Measurements from ENCODE around the gene PLEKHM3.

GRCh38 chr2:207844648-207845047 is 180.7 kb downstream of the PLEKHM3 start:
- no peak for TF ChIP-seq NFRKB (IDR thresholded peaks at IDR 0.05)
- TF ChIP-seq CTBP1 (IDR thresholded peaks at IDR 0.05; ENCODE audit: borderline replicate concordance): no peak
- no peak for TF ChIP-seq SUZ12 (IDR thresholded peaks at IDR 0.05)
- no peak for TF ChIP-seq FOXK2 (IDR thresholded peaks at IDR 0.05)
- TF ChIP-seq HDGF (IDR thresholded peaks at IDR 0.05; ENCODE audit: borderline replicate concordance): no peak
- no peak for TF ChIP-seq TARDBP (IDR thresholded peaks at IDR 0.05)
- TF ChIP-seq FOXA1 (IDR thresholded peaks at IDR 0.05): no peak
- no peak for TF ChIP-seq L3MBTL2 (conservative IDR thresholded peaks at IDR 0.05)

Measured in HEK293T (cell line).